Liver (tissue), 9 donors: Measurements from ENCODE around the gene STX10. TPM values are rescaled to one million over a fixed set of nuclear protein-coding genes. Genes with fewer than 3 reads are reported as not detected.

Source experiments
- DNase-seq: peaks from one replicate; pipeline ENCODE4 v3.0.0-alpha.2; 2017; ENCODE audit warnings: low spot score
- H3K27ac ChIP-seq, 2 donors: one replicate each; pipeline ENCODE4 v1.7.0; 2013; ENCODE audit warnings: inconsistent platforms in 2 of 2, low read length in 2 of 2, control low read depth in 1 of 2, low read depth in 1 of 2, mild to moderate bottlenecking in 1 of 2
- H3K27me3 ChIP-seq, 4 donors: one replicate each; pipeline versions ENCODE4 v1.6.1 to v1.7.0; 2013; ENCODE audit warnings: low read length in 3 of 4, inconsistent platforms in 1 of 4, mild to moderate bottlenecking in 1 of 4, moderate library complexity in 1 of 4; ENCODE audit not compliant: control insufficient read depth in 4 of 4, insufficient read depth in 4 of 4
- H3K36me3 ChIP-seq, 4 donors: one replicate each; pipeline versions ENCODE4 v1.6.1 to v1.7.0; 2013; ENCODE audit warnings: low read length in 3 of 4, mild to moderate bottlenecking in 3 of 4, low read depth in 1 of 4, moderate library complexity in 1 of 4; ENCODE audit not compliant: control insufficient read depth in 4 of 4, insufficient read depth in 3 of 4
- H3K4me1 ChIP-seq, 4 donors: one replicate each; pipeline versions ENCODE4 v1.6.1 to v1.7.0; 2013; ENCODE audit warnings: low read length in 3 of 4, mild to moderate bottlenecking in 3 of 4, moderate library complexity in 1 of 4; ENCODE audit not compliant: control insufficient read depth in 4 of 4, insufficient read depth in 4 of 4
- H3K4me3 ChIP-seq, 3 donors: one replicate each; pipeline versions ENCODE4 v1.6.1 to v1.7.0; 2013; ENCODE audit warnings: low read length in 3 of 3, control low read depth in 1 of 3, low read depth in 1 of 3, mild to moderate bottlenecking in 1 of 3
- H3K9ac ChIP-seq, 2 donors: one replicate each; pipeline ENCODE4 v1.7.0; 2013; ENCODE audit warnings: low read length in 2 of 2, mild to moderate bottlenecking in 2 of 2, moderate library complexity in 2 of 2, control low read depth in 1 of 2, low read depth in 1 of 2
- H3K9me3 ChIP-seq, 4 donors: one replicate each; pipeline versions ENCODE4 v1.6.1 to v1.7.0; 2013; ENCODE audit warnings: low read length in 3 of 4; ENCODE audit not compliant: control insufficient read depth in 4 of 4
- EGR1 ChIP-seq, 2 donors: IDR thresholded peaks; 2 replicates each; pipeline ENCODE4 v1.6.1; 2016 to 2018; ENCODE audit warnings: antibody characterized with exemption in 2 of 2, low read depth in 2 of 2
- FOXA1 ChIP-seq: IDR thresholded peaks from 2 replicates; pipeline ENCODE4 v1.6.1; 2016; ENCODE audit warnings: antibody characterized with exemption
- FOXA2 ChIP-seq: IDR thresholded peaks from 2 replicates; pipeline ENCODE4 v1.6.1; 2016; ENCODE audit warnings: antibody characterized with exemption
- GABPA ChIP-seq, 2 donors: IDR thresholded peaks in 1 of 2; conservative IDR thresholded peaks in 1 of 2; 2 replicates each; pipeline ENCODE4 v1.6.1; 2016; ENCODE audit warnings: antibody characterized with exemption in 2 of 2, mild to moderate bottlenecking in 1 of 2, moderate library complexity in 1 of 2
- HNF4A ChIP-seq, 2 donors: conservative IDR thresholded peaks; 2 replicates each; pipeline ENCODE4 v1.6.1; 2016; ENCODE audit warnings: antibody characterized with exemption in 2 of 2, mild to moderate bottlenecking in 2 of 2
- HNF4G ChIP-seq: IDR thresholded peaks from 2 replicates; pipeline ENCODE4 v1.6.1; 2016; ENCODE audit warnings: antibody characterized with exemption
- JUND ChIP-seq, 2 donors: IDR thresholded peaks; 2 replicates each; pipeline ENCODE4 v1.6.1; 2016; ENCODE audit warnings: antibody characterized with exemption in 2 of 2
- NR2F2 ChIP-seq: IDR thresholded peaks from 2 replicates; pipeline ENCODE4 v1.6.1; 2016; ENCODE audit warnings: antibody characterized with exemption
- RAD21 ChIP-seq, 2 donors: IDR thresholded peaks; 2 replicates each; pipeline ENCODE4 v1.6.1; 2016; ENCODE audit warnings: antibody characterized with exemption in 2 of 2, mild to moderate bottlenecking in 2 of 2
- RXRA ChIP-seq, 2 donors: IDR thresholded peaks; 2 replicates each; pipeline ENCODE4 v1.6.1; 2017 to 2018; ENCODE audit warnings: antibody characterized with exemption in 2 of 2, mild to moderate bottlenecking in 1 of 2
- SP1 ChIP-seq: IDR thresholded peaks from 2 replicates; pipeline ENCODE4 v1.6.1; 2018; ENCODE audit warnings: antibody characterized with exemption, mild to moderate bottlenecking
- TAF1 ChIP-seq: conservative IDR thresholded peaks from 2 replicates; pipeline ENCODE4 v1.6.1; 2016; ENCODE audit warnings: antibody characterized with exemption, mild to moderate bottlenecking
- YY1 ChIP-seq: IDR thresholded peaks from 2 replicates; pipeline ENCODE4 v1.6.1; 2016; ENCODE audit warnings: antibody characterized with exemption, mild to moderate bottlenecking
- WGBS: extraction: QIAGEN DNeasy Blood & Tissue Kit; methylation state at CpG from one replicate; pipeline ENCODE4 v1.1.7; 2013; 5-methylcytosine and 5-hydroxymethylcytosine counted together
- polyA plus RNA-seq, 2 donors: library from polyadenylated mRNA; stranded (reverse) in 1 of 2; unstranded in 1 of 2; fragments of 200-250 nt in 1 of 2; fragments of >200 nt in 1 of 2; fragmentation: Nextera tagmentation in 1 of 2; extraction: Ambion mirVana in 1 of 2; gene quantifications; one replicate each; pipeline versions ENCODE4 v1.2.1 to v1.2.3, GENCODE V29; 2013 to 2015
- total RNA-seq, 2 donors: library from RNA; depleted of rRNA; stranded (reverse); fragments of >200 nt; gene quantifications; one replicate each; pipeline ENCODE4 v1.2.3, GENCODE V29; 2014
- TF ChIP-seq, protein P1 (sequence below): IDR thresholded peaks from 2 replicates; pipeline ENCODE4 v1.6.1; 2016; ENCODE audit warnings: antibody characterized with exemption
- TF ChIP-seq, protein P2 (sequence below): IDR thresholded peaks from 2 replicates; pipeline ENCODE4 v1.6.1; 2016; ENCODE audit warnings: antibody characterized with exemption
- TF ChIP-seq, protein P3 (sequence below): IDR thresholded peaks from 2 replicates; pipeline ENCODE4 v1.6.1; 2016; ENCODE audit warnings: antibody characterized with exemption, mild to moderate bottlenecking
- TF ChIP-seq, protein P4 (sequence below): IDR thresholded peaks from 2 replicates; pipeline ENCODE4 v1.6.1; 2016; ENCODE audit warnings: antibody characterized with exemption
- TF ChIP-seq, protein P5 (sequence below): fragments of 150-350 bp; IDR thresholded peaks from 2 replicates; pipeline ENCODE4 v1.5.1; 2017; ENCODE audit warnings: improper control_type of control experiment, low read depth, low read length; ENCODE audit not compliant: missing input control
- donor health status: healthy.
- donor health status: healthy.
- donor health status: healthy.
- donor health status: healthy.
- donor health status: healthy.

STX10 gene
- total and polyA plus RNA-seq, 4 donors, result 15.7 to 32.7 (median 21.2) TPM

DNA sequence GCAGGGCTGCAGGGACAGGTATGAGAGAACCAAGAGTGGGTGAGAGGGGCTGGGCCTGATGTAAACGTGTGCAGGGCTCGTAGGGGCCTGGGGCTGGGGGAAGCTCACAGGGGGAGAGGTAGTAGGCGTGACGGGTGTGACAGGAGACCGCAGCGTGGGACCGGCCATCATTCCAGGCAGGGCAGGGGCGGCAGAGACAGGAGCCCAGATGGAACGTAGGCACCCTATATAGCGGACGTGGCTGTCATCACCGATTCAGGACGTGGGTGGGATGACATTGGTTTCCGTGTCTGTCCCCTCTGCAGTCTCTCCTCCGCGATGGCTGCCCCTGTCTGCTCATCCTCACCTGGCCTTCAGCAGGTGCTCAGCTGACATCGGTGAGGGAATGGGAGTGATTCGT, 48.5 kb upstream of the STX10 start:
- H3K4me1 ChIP-seq, result peaks cover 3 to 17% (median 11%) of the 10 kb centered on the region in 4 donors
- no peak for TF ChIP-seq GABPA (IDR thresholded peaks at IDR 0.05 in 1 of 2, conservative IDR thresholded peaks at IDR 0.05 in 1 of 2)
- no peak for TF ChIP-seq FOXA1
- no peak for TF ChIP-seq YY1
- TF ChIP-seq, protein P1, sequence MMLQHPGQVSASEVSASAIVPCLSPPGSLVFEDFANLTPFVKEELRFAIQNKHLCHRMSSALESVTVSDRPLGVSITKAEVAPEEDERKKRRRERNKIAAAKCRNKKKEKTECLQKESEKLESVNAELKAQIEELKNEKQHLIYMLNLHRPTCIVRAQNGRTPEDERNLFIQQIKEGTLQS, result no peak
- TF ChIP-seq TAF1, result no peak
- TF ChIP-seq EGR1 (IDR thresholded peaks at IDR 0.05; ENCODE audit: low read depth in 2 of 2), result no peak
- TF ChIP-seq, protein P2, sequence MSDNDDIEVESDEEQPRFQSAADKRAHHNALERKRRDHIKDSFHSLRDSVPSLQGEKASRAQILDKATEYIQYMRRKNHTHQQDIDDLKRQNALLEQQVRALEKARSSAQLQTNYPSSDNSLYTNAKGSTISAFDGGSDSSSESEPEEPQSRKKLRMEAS, result no peak
- no peak for TF ChIP-seq NR2F2
- no peak for TF ChIP-seq HNF4G
- TF ChIP-seq, protein P3, sequence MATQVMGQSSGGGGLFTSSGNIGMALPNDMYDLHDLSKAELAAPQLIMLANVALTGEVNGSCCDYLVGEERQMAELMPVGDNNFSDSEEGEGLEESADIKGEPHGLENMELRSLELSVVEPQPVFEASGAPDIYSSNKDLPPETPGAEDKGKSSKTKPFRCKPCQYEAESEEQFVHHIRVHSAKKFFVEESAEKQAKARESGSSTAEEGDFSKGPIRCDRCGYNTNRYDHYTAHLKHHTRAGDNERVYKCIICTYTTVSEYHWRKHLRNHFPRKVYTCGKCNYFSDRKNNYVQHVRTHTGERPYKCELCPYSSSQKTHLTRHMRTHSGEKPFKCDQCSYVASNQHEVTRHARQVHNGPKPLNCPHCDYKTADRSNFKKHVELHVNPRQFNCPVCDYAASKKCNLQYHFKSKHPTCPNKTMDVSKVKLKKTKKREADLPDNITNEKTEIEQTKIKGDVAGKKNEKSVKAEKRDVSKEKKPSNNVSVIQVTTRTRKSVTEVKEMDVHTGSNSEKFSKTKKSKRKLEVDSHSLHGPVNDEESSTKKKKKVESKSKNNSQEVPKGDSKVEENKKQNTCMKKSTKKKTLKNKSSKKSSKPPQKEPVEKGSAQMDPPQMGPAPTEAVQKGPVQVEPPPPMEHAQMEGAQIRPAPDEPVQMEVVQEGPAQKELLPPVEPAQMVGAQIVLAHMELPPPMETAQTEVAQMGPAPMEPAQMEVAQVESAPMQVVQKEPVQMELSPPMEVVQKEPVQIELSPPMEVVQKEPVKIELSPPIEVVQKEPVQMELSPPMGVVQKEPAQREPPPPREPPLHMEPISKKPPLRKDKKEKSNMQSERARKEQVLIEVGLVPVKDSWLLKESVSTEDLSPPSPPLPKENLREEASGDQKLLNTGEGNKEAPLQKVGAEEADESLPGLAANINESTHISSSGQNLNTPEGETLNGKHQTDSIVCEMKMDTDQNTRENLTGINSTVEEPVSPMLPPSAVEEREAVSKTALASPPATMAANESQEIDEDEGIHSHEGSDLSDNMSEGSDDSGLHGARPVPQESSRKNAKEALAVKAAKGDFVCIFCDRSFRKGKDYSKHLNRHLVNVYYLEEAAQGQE, result no peak
- TF ChIP-seq RXRA (IDR thresholded peaks at IDR 0.05), result no peak
- no peak for TF ChIP-seq JUND (IDR thresholded peaks at IDR 0.05)
- TF ChIP-seq, protein P4, sequence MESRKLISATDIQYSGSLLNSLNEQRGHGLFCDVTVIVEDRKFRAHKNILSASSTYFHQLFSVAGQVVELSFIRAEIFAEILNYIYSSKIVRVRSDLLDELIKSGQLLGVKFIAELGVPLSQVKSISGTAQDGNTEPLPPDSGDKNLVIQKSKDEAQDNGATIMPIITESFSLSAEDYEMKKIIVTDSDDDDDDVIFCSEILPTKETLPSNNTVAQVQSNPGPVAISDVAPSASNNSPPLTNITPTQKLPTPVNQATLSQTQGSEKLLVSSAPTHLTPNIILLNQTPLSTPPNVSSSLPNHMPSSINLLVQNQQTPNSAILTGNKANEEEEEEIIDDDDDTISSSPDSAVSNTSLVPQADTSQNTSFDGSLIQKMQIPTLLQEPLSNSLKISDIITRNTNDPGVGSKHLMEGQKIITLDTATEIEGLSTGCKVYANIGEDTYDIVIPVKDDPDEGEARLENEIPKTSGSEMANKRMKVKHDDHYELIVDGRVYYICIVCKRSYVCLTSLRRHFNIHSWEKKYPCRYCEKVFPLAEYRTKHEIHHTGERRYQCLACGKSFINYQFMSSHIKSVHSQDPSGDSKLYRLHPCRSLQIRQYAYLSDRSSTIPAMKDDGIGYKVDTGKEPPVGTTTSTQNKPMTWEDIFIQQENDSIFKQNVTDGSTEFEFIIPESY, result no peak
- no peak for TF ChIP-seq FOXA2
- TF ChIP-seq, protein P5, sequence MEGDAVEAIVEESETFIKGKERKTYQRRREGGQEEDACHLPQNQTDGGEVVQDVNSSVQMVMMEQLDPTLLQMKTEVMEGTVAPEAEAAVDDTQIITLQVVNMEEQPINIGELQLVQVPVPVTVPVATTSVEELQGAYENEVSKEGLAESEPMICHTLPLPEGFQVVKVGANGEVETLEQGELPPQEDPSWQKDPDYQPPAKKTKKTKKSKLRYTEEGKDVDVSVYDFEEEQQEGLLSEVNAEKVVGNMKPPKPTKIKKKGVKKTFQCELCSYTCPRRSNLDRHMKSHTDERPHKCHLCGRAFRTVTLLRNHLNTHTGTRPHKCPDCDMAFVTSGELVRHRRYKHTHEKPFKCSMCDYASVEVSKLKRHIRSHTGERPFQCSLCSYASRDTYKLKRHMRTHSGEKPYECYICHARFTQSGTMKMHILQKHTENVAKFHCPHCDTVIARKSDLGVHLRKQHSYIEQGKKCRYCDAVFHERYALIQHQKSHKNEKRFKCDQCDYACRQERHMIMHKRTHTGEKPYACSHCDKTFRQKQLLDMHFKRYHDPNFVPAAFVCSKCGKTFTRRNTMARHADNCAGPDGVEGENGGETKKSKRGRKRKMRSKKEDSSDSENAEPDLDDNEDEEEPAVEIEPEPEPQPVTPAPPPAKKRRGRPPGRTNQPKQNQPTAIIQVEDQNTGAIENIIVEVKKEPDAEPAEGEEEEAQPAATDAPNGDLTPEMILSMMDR, result no peak
- TF ChIP-seq SP1, result no peak
- no peak for TF ChIP-seq RAD21 (IDR thresholded peaks at IDR 0.05)
- no peak for TF ChIP-seq HNF4A (conservative IDR thresholded peaks at IDR 0.05)
- WGBS, result 92% methylated on average over 18 of the region's 18 CpGs

More for the DNA sequence above, 48.5 kb upstream of the STX10 start:
- Histone ChIP-seq H3K27me3 (no peaks in the 10 kb centered on the region), H3K9ac (no peak overlapping the region), H3K36me3 (no peaks in the 10 kb centered on the region), H3K27ac (no peak overlapping the region), H3K9me3 (no peaks in the 10 kb centered on the region), H3K4me3 (no peak overlapping the region)
- DNase-seq, result no peak
